IPS-11a (cell line): ENCODE results near the gene TMOD2.
"Not testable (repeated sequence)": the region's sequence is repeated elsewhere in the genome, so short reads cannot be mapped to it uniquely, and the experiment has no call there.

Experiments
- H3K4me3 ChIP-seq: one replicate; pipeline ENCODE4 v1.5.1; 2013; ENCODE audit warnings: low read depth, low read length, control low read depth

The TMOD2 gene

GRCh38 chr15:51768018-51768417 lies 16.6 kb downstream of the TMOD2 start:
- no peak overlapping the region for H3K4me3 ChIP-seq

DNA sequence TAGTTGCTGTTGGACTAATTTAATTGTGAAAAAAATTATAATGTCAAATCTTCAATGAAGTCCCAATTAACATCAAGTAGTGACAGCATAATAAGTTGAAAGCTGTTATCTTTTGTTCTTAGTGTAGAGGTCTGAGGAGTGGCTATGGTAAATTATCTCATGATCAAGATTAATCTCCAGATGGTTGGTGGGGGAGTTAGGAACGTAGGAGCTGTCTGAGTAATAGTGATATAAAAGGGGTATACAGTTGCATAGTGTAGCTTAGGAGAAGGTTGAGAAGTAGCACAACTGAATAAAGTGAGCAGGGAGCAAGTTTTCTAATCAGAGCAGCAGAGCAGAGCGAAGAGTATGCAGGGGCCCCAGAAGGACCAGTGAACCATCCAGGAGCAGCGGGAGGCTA lies 19.5 kb downstream of the TMOD2 start:
- no peak overlapping the region for H3K4me3 ChIP-seq

GRCh38 chr15:51771773-51772172 lies 20.4 kb downstream of the TMOD2 start:
- no peak overlapping the region for H3K4me3 ChIP-seq

DNA sequence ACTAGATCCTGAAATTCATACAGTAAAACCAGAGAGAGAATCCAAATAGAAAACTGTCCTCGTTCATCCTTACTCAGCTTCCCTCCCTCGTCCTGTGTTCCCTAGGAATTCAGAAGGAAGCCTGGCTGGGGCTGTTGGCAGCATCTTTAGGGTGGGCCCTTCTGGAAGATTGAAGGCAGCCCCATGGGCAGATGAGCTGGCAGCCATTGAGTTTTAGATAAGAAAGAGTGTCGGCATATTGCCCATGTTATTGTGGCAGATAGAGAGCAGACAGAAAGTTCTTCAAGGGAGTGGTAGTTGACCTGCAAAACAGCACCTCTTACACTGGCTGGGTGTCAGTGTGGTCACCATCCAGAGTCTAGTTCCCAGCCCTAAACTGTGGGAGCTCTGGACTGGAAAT lies 23.5 kb downstream of the TMOD2 start:
- no peak overlapping the region for H3K4me3 ChIP-seq

GRCh38 chr15:51775967-51776816 lies 24.8 kb downstream of the TMOD2 start:
- H3K4me3 ChIP-seq, result no peak overlapping the region

DNA sequence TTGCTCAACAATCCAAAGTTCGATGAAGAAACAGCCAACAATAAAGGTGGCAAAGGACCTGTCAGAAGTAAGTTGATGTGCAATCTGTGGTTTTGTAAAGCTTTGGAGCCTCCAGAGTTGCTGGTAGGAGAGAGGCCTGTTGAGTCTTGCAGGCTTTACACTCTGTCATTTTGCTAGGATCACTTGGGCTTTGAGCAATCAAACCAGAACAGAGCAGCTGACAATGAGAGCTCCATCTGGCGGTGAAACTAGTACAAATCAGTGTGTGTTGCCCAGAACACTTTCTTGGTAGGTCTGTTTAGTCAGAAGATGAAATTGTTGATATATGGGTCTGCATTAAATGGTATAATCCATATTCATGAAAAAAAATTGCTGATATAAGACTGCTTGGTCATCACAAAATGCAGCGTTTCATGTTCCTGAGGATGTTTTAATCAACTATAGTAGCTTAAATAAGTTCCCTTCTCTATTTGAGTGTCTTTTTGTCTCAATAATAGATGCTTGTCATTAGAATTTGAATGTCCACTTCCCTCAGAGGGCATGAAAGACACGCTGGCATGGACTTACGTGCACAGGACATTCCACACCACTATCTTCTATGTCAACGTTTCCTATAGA lies 25.7 kb downstream of the TMOD2 start:
- no peak overlapping the region for H3K4me3 ChIP-seq

GRCh38 chr15:51780636-51781035 lies 29.2 kb downstream of the TMOD2 start:
- no peak overlapping the region for H3K4me3 ChIP-seq

DNA sequence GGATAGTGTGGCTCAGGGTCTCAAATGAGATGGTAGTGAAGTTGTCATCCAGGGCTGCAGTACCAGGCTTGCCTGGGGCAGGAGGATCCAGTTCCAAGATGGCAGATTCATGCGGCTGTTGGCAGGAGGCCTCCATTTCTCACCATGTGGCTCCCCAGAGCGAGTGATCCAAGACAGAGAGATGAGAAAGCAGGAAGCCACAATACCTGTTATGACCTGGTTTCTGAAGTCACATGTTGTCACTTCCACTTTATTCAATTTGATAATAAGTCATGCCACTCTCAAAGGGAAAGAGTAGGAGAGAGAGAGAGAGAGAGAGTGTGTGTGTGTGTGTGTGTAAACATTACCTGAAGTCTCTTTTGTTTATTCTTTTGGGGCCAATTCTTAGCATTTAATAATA lies 30.1 kb downstream of the TMOD2 start:
- no peak overlapping the region for H3K4me3 ChIP-seq

- no peak overlapping the region for H3K4me3 ChIP-seq
Measured at GRCh38 chr15:51782357-51782896, 31.0 kb downstream of the TMOD2 start.

DNA sequence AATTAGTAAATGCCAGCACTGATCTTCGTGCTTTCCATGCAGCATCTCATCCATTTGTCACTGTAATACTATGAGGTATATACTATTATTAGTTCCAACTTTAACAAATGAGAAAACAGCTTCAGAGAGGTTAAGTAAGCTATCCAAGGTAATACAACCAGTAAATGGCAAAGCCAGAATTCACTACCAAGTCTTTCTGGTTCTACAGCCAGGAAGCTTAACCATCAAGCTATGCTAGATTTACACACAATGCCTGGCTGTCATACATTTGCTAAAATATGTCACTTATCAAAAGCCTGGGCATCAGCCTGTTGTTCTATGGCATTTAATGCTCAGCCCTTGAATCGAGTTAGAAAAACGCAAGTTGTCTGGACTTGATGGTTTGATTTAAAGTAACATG lies 32.6 kb downstream of the TMOD2 start:
- H3K4me3 ChIP-seq, result no peak overlapping the region

DNA sequence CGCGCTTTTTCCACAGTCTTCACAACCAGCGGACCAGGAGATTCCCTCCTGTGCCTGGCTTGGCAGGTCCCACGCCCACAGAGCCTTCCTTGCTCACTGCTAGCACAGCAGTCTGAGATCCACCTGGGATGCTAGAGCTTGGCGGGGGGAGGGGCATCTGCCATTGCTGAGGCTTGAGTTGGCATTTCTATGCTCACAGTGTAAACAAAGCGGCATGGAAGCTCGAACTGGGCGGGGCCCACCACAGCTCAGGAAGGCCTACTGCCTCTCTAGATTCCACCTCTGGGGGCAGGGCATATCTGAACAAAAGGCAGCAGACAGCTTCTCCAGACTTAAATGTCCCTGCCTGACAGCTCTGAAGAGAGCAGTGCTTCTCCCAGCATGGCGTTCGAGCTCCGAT lies 35.7 kb downstream of the TMOD2 start:
- H3K4me3 ChIP-seq, result not testable (repeated sequence)

- not testable (repeated sequence) for H3K4me3 ChIP-seq
Measured at GRCh38 chr15:51792474-51792873, 41.1 kb downstream of the TMOD2 start.

DNA sequence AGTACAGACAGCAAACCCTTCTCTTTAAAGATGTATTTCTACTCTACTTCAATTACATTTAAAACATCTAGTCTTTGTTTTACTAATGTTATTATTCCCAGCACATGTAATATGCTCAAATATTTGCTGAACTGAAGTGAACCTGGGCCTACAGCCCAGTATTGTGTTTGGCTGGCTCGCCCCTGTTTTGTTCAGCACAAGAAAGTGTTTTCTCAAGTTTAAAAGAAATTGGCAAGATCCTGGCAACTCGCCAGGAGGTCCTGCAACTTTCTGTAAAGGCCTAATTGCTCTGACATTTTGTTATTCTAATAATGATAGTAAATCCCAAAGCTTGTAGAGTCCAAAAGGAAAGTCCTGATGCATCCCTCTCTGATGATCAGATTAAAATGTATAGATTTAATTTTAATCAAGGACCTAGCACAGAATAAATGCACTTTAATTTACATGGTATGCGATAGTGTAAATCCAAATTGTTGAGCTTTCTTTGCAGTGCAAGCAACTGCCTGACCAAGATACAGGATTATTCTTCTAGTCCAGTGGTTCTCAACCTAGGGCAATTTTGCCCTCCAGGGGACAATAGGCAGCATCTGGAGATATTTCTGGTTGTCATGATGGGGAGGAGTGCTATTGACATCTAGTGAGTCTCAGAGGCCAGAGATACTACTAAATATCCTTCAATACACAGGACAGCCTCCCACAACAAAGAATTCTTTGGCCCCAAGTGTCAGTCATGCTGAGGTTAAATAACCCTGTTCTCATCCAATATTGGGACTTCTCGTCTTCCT lies 42.3 kb downstream of the TMOD2 start:
- no peak overlapping the region for H3K4me3 ChIP-seq

DNA sequence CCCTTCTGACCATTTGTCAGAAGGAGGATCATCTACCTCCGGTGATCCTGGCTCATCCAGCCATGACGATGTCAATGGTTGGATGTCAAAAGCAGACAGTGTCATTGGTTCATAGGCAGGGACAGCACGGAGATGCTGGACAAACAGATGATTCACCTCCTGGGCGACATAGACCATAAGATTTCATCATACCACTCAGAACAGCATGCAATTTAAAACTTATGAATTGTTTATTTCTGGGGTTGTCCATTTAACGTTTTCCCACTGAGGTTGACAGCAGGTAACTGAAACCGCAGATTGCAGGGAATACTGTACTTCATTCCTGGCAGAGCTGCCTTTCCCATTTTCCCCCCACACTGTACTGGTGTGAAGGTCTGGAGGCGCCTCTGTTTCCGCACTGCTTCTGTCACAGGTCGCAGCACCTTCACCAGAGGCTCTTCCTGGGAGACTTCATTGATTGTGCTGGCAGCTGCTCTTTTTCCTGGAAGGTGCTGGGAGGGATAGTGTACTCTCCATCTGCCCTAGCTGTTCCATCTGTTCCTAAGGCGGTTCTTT lies 45.5 kb downstream of the TMOD2 start:
- no peak overlapping the region for H3K4me3 ChIP-seq

DNA sequence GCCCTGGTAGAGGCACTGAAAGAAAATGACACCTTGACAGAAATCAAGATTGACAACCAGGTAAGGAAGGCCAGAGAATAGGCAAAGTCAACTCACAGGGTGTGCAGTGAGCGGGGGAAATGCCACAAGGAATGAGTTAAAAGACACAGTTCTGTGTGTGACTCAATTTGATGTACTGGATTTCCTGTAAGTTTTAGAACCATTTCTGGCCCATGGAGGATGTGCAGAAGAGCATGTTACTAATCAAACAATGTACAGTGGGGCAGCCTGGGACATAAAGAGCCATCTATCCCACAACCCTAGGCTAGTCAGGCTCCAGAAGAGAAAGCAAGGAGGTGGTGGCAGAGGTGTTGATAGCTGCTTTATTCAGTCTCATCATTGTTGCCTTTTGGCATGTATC lies 46.9 kb downstream of the TMOD2 start:
- H3K4me3 ChIP-seq, result no peak overlapping the region

DNA sequence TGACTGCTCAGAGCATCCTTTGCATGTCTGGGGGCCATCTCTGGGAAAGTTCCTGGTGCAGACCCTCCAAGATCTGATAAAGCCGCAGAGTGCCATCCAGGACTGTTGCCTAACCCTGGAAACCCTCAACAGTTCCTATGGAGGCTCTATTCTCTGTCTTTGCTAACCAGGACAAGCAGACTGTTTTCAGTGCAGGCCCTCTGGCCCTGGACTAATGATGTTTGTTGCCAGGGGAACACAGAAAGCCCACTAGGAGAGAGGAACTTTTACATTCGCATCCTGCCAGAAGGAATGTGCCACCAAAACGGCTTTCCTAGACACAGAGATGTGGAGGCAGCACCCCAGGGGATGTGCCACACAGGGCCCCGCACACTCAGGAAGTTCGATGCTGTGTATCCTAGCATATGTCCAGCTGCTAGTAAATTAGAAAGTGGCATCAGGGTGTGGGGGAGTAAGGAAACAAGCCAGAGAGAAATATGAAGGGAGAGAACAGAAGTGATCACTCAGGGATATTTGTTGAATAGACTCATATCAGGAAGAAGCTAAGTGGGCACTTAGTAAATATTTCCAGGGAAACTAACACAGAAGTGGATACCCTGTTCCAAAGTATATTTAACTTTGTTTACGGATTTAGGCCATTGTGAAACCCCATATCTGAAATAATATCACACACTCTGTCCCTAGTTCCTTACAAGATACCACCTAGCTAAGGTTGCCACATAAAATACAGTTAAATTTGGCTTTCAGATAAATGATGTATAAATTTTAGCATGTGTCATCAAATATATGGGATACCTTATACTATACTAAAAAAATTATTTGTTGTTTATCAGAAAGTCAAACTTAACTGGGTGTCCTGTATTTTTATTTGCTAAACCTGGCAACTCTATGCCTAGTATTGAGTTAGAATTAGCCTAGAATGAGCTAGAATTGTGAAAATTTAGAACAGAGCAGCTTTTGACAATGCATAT lies 48.2 kb downstream of the TMOD2 start:
- no peak overlapping the region for H3K4me3 ChIP-seq

GRCh38 chr15:51801391-51801835 lies 50.0 kb downstream of the TMOD2 start:
- no peak overlapping the region for H3K4me3 ChIP-seq

DNA sequence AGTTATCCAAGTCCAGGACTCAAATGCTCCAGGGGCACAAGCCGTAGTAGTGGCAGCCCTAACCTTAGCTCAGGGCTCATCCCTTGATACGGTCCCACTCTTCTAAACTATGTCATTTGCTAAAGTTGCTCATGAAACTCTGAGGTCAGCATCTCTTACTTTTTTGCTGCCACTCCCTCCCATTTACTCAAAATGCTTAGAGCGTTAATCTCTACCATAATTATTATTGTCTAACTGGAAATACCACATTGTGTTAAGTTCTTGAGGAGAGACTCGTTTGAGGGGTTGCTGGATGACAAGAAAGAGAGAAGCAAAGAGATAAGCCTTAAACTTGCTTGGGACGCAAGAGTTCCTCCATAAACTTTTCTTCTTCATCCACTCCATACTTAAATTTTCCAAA lies 51.2 kb downstream of the TMOD2 start:
- H3K4me3 ChIP-seq, result no peak overlapping the region

DNA sequence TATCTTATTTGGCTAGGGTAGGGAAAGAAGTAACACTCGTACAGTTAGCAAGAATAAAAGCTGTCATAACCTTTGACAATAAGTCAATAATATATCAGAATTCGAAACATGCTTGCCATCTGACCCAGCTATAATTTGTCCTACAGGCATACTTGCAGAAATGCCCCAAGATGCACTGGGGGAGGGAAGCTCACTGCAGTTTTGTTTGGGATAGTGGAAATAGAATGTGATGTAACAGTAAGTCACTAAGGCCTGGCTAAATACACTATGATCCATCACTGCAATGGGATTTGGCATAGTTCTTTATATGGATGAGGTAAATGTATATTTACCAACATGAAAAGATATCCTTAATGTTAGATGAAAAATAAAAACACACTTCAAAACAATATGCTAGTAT lies 52.6 kb downstream of the TMOD2 start:
- no peak overlapping the region for H3K4me3 ChIP-seq

DNA sequence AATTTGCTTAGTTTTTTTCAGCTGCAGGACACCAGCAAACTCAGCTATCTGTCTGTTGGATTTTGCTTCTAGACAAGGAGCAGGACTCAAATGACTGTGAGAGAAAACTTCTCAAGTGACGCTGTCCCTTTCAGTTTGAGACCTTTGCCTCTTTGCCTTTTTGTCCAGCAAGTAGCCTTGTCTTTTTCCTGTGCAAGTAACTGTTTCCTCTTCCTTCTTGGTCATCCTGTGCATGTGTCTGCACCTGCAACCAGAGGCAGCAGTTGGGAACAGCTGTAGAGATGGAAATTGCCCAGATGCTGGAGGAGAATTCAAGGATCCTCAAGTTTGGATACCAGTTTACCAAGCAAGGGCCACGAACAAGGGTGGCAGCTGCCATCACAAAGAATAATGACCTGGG lies 54.7 kb downstream of the TMOD2 start:
- H3K4me3 ChIP-seq, result no peak overlapping the region
